Midbrain (tissue), 1 donor: ENCODE results near the gene SYNJ2BP.
A peak's percentile ranks its signal among the peaks of the same experiment; 100 is the strongest.
"Not testable (repeated sequence)": the region's sequence is repeated elsewhere in the genome, so short reads cannot be mapped to it uniquely, and the experiment has no call there.

Source experiments
- DNase-seq: peaks from one replicate; lab custom pipeline; 2025; lab: John Stamatoyannopoulos, UW

SYNJ2BP gene

DNA sequence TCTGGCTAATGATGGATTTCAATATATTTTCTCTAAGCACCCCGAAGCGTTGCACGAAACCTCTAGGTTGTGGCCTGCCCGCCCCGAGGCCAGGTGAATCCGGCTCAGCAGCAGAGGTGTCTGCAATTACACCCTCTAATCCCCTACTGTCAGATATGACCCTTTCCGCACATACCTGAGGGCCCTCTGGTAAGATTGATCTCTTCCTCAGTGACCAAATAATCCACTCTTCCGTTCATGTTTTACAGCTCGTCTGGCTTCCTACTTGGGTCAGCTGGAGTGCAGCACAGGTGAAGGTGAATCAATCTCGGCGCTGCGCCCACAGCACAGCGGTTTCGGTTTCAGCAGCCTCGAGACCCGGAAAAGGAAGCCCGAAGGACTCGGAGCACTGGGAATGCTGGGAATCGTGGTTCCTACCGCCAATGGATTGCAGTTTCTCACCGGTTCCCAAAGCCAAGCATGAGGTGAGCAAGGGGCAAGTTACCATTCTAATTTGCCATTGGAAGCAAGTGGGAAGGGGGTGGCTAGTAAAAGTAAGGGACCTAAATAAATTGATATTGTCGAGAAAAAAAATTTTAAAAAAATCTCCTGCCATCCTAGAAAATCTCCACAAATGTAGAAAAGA, at the start of gene SYNJ2BP:
Gene SYNJ2BP, minus strand, starts transcription at position 366 of the 625 bp plus-strand sequence. Its CDS starts 127 bp downstream, at position 239.
- peak; percentile 84 for DNase-seq

- no peak for DNase-seq
These were observed 37.8 kb upstream of the SYNJ2BP start for GRCh38 chr14:70454731-70455130.

GRCh38 chr14:70451874-70452273, 35.0 kb upstream of the SYNJ2BP start, which contains the start of gene ADAM21:
TSS of gene ADAM21 (plus strand) at chr14:70452174. CDS start at chr14:70457500, 5,326 bp downstream.
- DNase-seq, result no peak

GRCh38 chr14:70448633-70449340, 31.9 kb upstream of the SYNJ2BP start:
- no peak for DNase-seq

- DNase-seq, result no peak
These were observed 25.9 kb upstream of the SYNJ2BP start for GRCh38 chr14:70442750-70443149.

DNA sequence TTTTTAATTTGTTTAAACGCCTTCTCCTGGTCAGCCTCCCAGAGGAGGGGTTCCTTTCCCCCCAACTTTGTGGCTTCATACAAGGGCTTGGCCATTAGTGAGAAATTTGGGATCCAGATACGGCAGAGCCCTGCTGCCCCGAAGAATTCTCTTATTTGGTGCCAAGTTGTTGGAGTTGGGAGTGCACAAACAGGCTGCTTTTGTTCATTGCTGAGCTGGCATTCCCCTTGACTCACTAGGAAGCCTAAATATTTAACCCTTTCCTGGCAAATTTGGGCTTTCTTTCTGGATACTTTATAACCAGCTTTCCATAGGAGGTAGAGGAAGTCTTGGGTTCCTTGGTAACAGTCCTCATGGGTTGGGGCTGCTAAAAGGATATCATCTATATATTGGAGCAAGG, 24.8 kb upstream of the SYNJ2BP start:
- DNase-seq, result no peak

DNA sequence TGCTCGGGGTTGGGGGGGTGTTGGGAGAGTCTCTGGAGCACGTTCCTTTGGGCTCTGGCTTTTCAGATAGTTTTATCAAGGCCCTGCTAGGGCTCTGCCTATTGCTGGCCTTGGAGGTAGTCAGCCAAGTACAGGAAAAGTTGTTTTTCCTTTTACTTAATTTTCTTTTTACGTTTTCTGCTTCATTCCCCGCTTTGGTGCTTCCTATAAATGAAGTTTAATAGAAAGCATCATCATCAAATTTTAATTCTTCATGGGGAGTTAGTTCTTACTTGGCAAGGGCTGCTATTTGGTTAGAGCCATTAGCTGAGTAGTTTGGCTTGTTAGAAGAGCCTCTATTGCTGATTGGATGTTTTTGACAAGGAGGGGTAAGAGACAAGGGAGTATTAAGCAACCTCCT, 20.0 kb upstream of the SYNJ2BP start:
- no peak for DNase-seq

- not testable (repeated sequence) for DNase-seq
These were observed 9.7 kb upstream of the SYNJ2BP start for GRCh38 chr14:70426555-70426954.

- DNase-seq, result no peak
These were observed 8.5 kb upstream of the SYNJ2BP start for GRCh38 chr14:70425354-70425753.

GRCh38 chr14:70422538-70422937, 5.6 kb upstream of the SYNJ2BP start:
- no peak for DNase-seq

- DNase-seq, result not testable (repeated sequence)
These were observed 2.5 kb upstream of the SYNJ2BP start for GRCh38 chr14:70419270-70419931.

GRCh38 chr14:70416338-70416724, 559 bp downstream of the SYNJ2BP start:
- no peak for DNase-seq

DNA sequence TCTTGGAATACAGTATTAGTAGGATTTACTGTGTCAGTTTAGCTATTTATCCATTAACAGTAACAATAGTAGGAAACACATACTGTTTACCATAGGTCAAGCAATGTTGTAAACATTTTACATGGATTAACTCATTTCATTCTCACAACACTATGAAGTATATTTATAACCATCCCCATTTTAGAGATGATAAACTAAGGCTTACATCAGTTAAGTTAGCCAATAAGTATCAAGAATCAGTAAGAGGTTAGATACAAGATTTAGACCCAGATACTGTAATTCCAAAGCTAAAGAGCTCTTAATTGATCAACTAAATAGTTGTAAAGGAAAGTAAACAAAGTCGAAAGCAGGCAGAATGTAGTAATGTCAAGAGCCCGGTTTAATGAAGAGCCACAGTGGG, 1.1 kb downstream of the SYNJ2BP start:
- no peak for DNase-seq

DNA sequence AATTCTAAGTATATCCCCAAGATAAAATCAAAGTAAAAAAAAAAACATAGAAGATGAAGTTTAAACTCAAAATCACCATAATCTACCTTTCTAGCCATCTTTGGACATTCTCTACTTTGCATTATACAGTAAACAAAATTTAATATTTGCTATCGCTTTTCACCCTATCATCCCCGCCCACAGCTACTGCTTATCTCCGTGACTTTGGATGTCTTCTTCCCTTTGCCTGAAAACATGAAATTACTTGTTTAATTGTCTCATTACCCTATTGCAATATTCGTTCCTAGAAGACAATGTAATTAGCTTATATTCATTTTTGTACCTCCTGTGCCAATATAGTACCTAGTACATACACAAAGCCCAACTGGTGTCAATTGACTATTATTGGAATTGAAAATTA, 9.3 kb downstream of the SYNJ2BP start:
- DNase-seq, result no peak

GRCh38 chr14:70406216-70406615, 10.7 kb downstream of the SYNJ2BP start:
- not testable (repeated sequence) for DNase-seq

DNA sequence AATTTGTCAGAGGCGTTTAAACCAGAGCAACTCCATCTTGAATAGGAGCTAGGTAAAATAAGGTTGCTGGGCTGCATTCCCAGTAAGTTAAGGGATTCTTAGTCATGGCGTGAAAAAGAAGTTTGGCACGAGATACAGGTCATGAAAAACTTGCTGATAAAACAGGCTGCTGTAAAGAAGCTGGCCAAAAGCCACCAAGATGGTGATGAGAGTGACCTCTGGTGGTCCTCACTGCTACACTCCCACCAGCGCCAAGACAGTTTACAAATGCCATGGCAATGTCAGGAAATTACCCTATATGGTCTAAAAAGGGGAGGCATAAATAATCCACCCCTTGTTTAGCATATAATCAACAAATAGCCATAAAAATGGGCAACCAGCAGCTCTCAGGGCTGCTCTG, 13.6 kb downstream of the SYNJ2BP start:
- not testable (repeated sequence) for DNase-seq

- no peak for DNase-seq
These were observed 15.2 kb downstream of the SYNJ2BP start for GRCh38 chr14:70401643-70402042.

- DNase-seq, result no peak
These were observed 18.0 kb downstream of the SYNJ2BP start for GRCh38 chr14:70398706-70399431.

GRCh38 chr14:70398280-70398679, 18.6 kb downstream of the SYNJ2BP start:
- no peak for DNase-seq

DNA sequence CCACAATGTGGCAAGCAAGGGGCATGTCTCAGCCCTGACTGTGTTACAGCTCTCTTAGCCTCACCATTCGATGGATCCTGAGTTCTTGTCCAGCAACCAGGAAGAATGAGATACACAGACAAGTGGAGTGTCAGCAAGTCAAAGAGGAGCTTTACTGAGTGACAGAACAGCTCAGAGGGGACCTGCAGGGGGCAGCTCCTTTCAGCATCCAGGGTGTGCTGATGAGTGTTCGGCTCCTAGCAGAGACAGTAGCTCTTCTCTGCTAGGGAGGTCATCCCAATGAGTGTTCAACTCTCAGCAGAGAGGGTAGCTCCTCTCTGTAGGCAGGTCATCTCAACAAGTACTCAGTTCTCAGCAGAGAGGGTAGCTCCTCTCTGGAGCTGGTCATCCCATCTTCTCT, 19.1 kb downstream of the SYNJ2BP start:
- DNase-seq, result no peak

DNA sequence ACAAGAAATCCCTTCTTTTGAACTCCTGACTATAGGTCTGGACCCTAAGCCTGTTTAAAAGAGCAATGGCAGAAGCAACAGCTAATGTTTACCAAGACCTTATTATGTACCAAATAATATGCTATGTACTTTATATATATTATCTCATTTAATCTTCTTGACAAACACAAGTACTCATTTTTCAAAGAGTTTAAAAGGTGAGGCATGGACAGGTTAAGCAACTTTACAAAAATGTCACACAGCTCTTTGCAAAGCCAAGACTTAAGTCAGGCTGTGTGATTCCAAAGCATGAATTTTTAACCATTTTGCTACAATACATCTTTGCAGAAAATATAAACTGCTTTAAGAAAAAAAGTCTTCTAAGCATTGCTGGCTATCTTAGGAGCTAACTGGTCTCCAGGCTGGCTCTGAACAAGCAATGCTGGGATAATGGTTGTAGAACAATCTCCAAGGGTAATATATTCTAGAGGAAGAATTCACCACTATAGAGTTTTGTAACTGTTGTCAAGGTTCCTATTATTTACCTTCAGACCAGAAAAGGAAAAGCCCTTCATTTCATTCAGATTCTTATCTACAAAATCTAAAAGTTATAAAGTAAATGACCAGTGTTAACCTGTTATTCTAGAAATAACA, 22.1 kb downstream of the SYNJ2BP start:
- DNase-seq, result no peak

- DNase-seq, result no peak
These were observed 24.2 kb downstream of the SYNJ2BP start for GRCh38 chr14:70392676-70393075.
